PC-9 (cell line): ENCODE results near the gene SLC35B3.

Source experiments
- EZH2 ChIP-seq: fragments of 200-600 bp; sonication (generic); IDR thresholded peaks from 2 replicates; pipeline ENCODE4 v1.8.0; 2017; ENCODE audit warnings: antibody characterized with exemption, low read depth
- TF ChIP-seq, protein P1 (sequence below): fragments of 200-600 bp; sonication (generic); conservative IDR thresholded peaks from 2 replicates; pipeline ENCODE4 v1.6.1; 2017; ENCODE audit warnings: mixed run types, antibody characterized with exemption, mild to moderate bottlenecking, moderate library complexity

DNA sequence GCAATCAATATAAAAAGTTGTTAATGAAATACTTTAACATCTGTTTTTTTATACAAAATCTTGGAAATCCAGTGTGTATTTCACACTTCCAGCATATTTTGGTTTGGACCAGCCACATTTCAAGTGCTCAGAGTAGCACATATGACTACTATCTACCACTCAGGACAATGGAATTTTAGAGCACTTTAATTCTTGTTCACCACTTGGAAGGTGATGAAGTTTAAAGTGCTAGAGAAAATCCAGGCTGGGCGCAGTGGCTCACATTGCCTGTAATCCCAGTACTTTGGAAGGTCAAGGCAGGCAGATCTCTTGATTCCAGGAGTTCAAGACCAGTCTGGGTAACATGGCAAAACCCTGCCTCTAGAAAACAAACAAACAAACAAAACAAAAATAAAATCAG, 6.1 kb upstream of the SLC35B3 start:
- TF ChIP-seq, protein P1, sequence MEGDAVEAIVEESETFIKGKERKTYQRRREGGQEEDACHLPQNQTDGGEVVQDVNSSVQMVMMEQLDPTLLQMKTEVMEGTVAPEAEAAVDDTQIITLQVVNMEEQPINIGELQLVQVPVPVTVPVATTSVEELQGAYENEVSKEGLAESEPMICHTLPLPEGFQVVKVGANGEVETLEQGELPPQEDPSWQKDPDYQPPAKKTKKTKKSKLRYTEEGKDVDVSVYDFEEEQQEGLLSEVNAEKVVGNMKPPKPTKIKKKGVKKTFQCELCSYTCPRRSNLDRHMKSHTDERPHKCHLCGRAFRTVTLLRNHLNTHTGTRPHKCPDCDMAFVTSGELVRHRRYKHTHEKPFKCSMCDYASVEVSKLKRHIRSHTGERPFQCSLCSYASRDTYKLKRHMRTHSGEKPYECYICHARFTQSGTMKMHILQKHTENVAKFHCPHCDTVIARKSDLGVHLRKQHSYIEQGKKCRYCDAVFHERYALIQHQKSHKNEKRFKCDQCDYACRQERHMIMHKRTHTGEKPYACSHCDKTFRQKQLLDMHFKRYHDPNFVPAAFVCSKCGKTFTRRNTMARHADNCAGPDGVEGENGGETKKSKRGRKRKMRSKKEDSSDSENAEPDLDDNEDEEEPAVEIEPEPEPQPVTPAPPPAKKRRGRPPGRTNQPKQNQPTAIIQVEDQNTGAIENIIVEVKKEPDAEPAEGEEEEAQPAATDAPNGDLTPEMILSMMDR, result no peak
- no peak for TF ChIP-seq EZH2
